H9 (cell line): ENCODE measurements around the gene SIN3A. TPM values are rescaled to one million over a fixed set of nuclear protein-coding genes. Genes with fewer than 3 reads are reported as not detected.

Source experiments
- DNase-seq: peaks from one replicate; pipeline ENCODE4 v3.0.0-alpha.2; 2017
- H2AFZ ChIP-seq: one replicate; pipeline ENCODE4 v1.6.1; 2013; ENCODE audit warnings: mild to moderate bottlenecking, low read length, control low read depth, moderate library complexity
- H2AK5ac ChIP-seq: 2 replicates; pipeline ENCODE4 v1.6.1; 2013; ENCODE audit warnings: low read length, control low read depth, mixed read lengths; ENCODE audit not compliant: insufficient read length
- H2BK120ac ChIP-seq: one replicate; pipeline ENCODE4 v1.6.1; 2013; ENCODE audit warnings: low read depth, mild to moderate bottlenecking, low read length, control low read depth, inconsistent platforms; ENCODE audit not compliant: poor library complexity, severe bottlenecking
- H2BK12ac ChIP-seq: 2 replicates; pipeline ENCODE4 v1.6.1; 2013; ENCODE audit warnings: low read length, control low read depth, mixed read lengths, low read depth; ENCODE audit not compliant: insufficient read length
- H2BK15ac ChIP-seq: 2 replicates; pipeline ENCODE4 v1.6.1; 2013; ENCODE audit warnings: low read depth, low read length, control low read depth
- H2BK20ac ChIP-seq: one replicate; pipeline ENCODE4 v1.6.1; 2013; ENCODE audit warnings: low read depth, mild to moderate bottlenecking, low read length, control low read depth, inconsistent platforms; ENCODE audit not compliant: poor library complexity, severe bottlenecking
- H2BK5ac ChIP-seq: 2 replicates; pipeline ENCODE4 v1.6.1; 2013; ENCODE audit warnings: low read length, control low read depth, mixed read lengths; ENCODE audit not compliant: insufficient read length
- H3K14ac ChIP-seq: 2 replicates; pipeline ENCODE4 v1.6.1; 2013; ENCODE audit warnings: low read length, control low read depth; ENCODE audit not compliant: insufficient read depth
- H3K18ac ChIP-seq: 2 replicates; pipeline ENCODE4 v1.6.1; 2013; ENCODE audit warnings: low read depth, mild to moderate bottlenecking, mixed read lengths, low read length, control low read depth; ENCODE audit not compliant: insufficient read length
- H3K23ac ChIP-seq: 2 replicates; pipeline ENCODE4 v1.6.1; 2013; ENCODE audit warnings: low read length, control low read depth, mixed read lengths, low read depth; ENCODE audit not compliant: insufficient read length
- H3K23me2 ChIP-seq: 2 replicates; pipeline ENCODE4 v1.6.1; 2013; ENCODE audit warnings: low read depth, mild to moderate bottlenecking, mixed read lengths, low read length, control low read depth; ENCODE audit not compliant: insufficient read length, poor library complexity, severe bottlenecking
- H3K27ac ChIP-seq: 2 replicates; pipeline ENCODE4 v1.5.1; 2013; ENCODE audit warnings: low read length, control low read depth, mixed read lengths, low read depth; ENCODE audit not compliant: insufficient read length
- H3K27me3 ChIP-seq: 2 replicates; pipeline ENCODE4 v1.6.1; 2013; ENCODE audit warnings: low read length, control low read depth, inconsistent platforms; ENCODE audit not compliant: insufficient read depth
- H3K4ac ChIP-seq: 2 replicates; pipeline ENCODE4 v1.6.1; 2013; ENCODE audit warnings: low read depth, mild to moderate bottlenecking, control low read depth, inconsistent platforms, low read length, moderate library complexity
- H3K4me1 ChIP-seq: 2 replicates; pipeline ENCODE4 v1.6.1; 2013; ENCODE audit warnings: low read length, control low read depth, inconsistent platforms; ENCODE audit not compliant: insufficient read depth
- H3K4me2 ChIP-seq: 2 replicates; pipeline ENCODE4 v1.6.1; 2013; ENCODE audit warnings: low read length, control low read depth, mixed read lengths; ENCODE audit not compliant: insufficient read length, insufficient read depth
- H3K56ac ChIP-seq: 2 replicates; pipeline ENCODE4 v1.6.1; 2013; ENCODE audit warnings: low read depth, mild to moderate bottlenecking, mixed read lengths, low read length, control low read depth; ENCODE audit not compliant: insufficient read length
- H3K79me1 ChIP-seq: 2 replicates; pipeline ENCODE4 v1.6.1; 2013; ENCODE audit warnings: low read depth, mild to moderate bottlenecking, moderate library complexity, low read length, control low read depth, inconsistent platforms; ENCODE audit not compliant: insufficient read depth, poor library complexity, severe bottlenecking
- H3K79me2 ChIP-seq: 2 replicates; pipeline ENCODE4 v1.6.1; 2013; ENCODE audit warnings: low read length, control low read depth, inconsistent platforms; ENCODE audit not compliant: insufficient read depth
- H3K9ac ChIP-seq: 2 replicates; pipeline ENCODE4 v1.6.1; 2013; ENCODE audit warnings: low read length, control low read depth, mixed read lengths; ENCODE audit not compliant: insufficient read length; ENCODE audit errors: extremely low read depth
- H3K9me3 ChIP-seq: one replicate; pipeline ENCODE4 v1.6.1; 2013; ENCODE audit warnings: low read depth, low read length, inconsistent platforms; ENCODE audit not compliant: control insufficient read depth
- H3T11ph ChIP-seq: one replicate; pipeline ENCODE4 v1.6.1; 2013; ENCODE audit warnings: mild to moderate bottlenecking, low read length, control low read depth, inconsistent platforms
- H4K20me1 ChIP-seq: one replicate; pipeline ENCODE4 v1.6.1; 2013; ENCODE audit not compliant: control insufficient read depth, insufficient read length, insufficient read depth
- H4K5ac ChIP-seq: 2 replicates; pipeline ENCODE4 v1.6.1; 2013; ENCODE audit warnings: low read depth, mild to moderate bottlenecking, mixed read lengths, low read length, control low read depth; ENCODE audit not compliant: insufficient read length
- H4K8ac ChIP-seq: replicated peaks from 2 replicates; pipeline ENCODE4 v1.6.1; 2013; ENCODE audit warnings: low read length, control low read depth, mixed read lengths, low read depth; ENCODE audit not compliant: insufficient read length
- H4K91ac ChIP-seq: 2 replicates; pipeline ENCODE4 v1.6.1; 2013; ENCODE audit warnings: low read depth, mild to moderate bottlenecking, moderate library complexity, mixed read lengths, low read length, control low read depth; ENCODE audit not compliant: insufficient read length
- H3K27ac Mint-ChIP-seq, 3 experiments: 2 replicates in 2 of 3; 3 replicates in 1 of 3; pipeline ENCODE4 v1.8.0; 2020 to 2021; ENCODE audit warnings: mixed read lengths in 3 of 3, mild to moderate bottlenecking in 1 of 3, moderate library complexity in 1 of 3
- H3K27me3 Mint-ChIP-seq: 2 replicates; pipeline ENCODE4 v1.8.0; 2021; ENCODE audit warnings: low read depth, mild to moderate bottlenecking, moderate library complexity, mixed read lengths
- H3K36me3 Mint-ChIP-seq, 3 experiments: 2 replicates in 2 of 3; 3 replicates in 1 of 3; pipeline ENCODE4 v1.8.0; 2020 to 2021; ENCODE audit warnings: low read depth in 3 of 3, mixed read lengths in 3 of 3; ENCODE audit not compliant: insufficient read depth in 1 of 3
- H3K4me1 Mint-ChIP-seq, 2 experiments: 2 replicates each; pipeline ENCODE4 v1.8.0; 2020; ENCODE audit warnings: mixed read lengths in 2 of 2
- H3K4me3 Mint-ChIP-seq, 2 experiments: 2 replicates in 1 of 2; 3 replicates in 1 of 2; pipeline ENCODE4 v1.8.0; 2020 to 2021; ENCODE audit warnings: mild to moderate bottlenecking in 2 of 2, mixed read lengths in 2 of 2, moderate library complexity in 1 of 2
- H3K9me3 Mint-ChIP-seq, 2 experiments: 2 replicates in 1 of 2; 3 replicates in 1 of 2; pipeline ENCODE4 v1.8.0; 2020; ENCODE audit warnings: mild to moderate bottlenecking in 2 of 2, mixed read lengths in 2 of 2, moderate library complexity in 1 of 2
- whole genome bisulfite sequencing: extraction: QIAGEN DNeasy Blood & Tissue Kit; methylation state at CpG from one replicate; pipeline ENCODE4 v1.1.7; 2013; ENCODE audit warnings: missing lambda C conversion rate, low lambda C conversion rate, mixed read lengths; ENCODE audit not compliant: insufficient read length; ENCODE audit errors: extremely low coverage; 5-methylcytosine and 5-hydroxymethylcytosine counted together
- total RNA-seq: library from RNA; stranded (reverse); gene quantifications from 2 replicates; pipeline ENCODE4 v1.2.1, GENCODE V29; 2021
- TF ChIP-seq, protein P1 (sequence below): fragments of 200-600 bp; sonication (generic); conservative IDR thresholded peaks from 3 replicates; pipeline ENCODE4 v1.8.0; 2021; ENCODE audit warnings: antibody characterized with exemption, mild to moderate bottlenecking

SIN3A gene
- total RNA-seq, 1 experiment from 2014 or later, result 102 TPM

DNA sequence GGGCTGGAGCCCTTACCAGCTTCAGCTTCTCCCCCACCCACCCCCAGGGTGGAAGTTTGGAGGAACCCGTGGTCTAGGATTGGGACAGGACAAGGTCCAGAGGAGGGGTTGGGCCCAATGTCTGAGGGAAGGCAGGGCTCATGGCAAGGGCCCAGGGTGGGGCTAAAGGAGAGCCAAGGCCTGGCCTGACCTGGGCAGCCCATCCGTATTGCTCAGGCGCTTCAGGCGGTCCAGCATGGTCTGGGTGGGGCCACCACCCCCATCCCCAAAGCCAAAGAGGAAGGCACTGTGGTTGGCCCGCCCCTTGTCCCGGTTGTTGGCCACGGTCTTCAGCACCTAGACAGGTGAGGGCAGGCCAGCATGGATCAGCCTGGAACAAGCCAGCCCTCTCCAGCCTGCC is 90.6 kb downstream of the SIN3A start:
- Histone ChIP-seq H3K56ac (no peak overlapping the region), H3K4me1 (no peaks in the 10 kb centered on the region), H3K4me2 (no peak overlapping the region), H2BK12ac (no peak overlapping the region), H4K5ac (no peak overlapping the region), H2BK15ac (no peak overlapping the region), H3K79me2 (no peaks in the 10 kb centered on the region), H4K20me1 (no peaks in the 10 kb centered on the region), H2BK5ac (no peak overlapping the region), H3K4ac (no peak overlapping the region), H4K91ac (no peak overlapping the region), H3K9me3 (no peaks in the 10 kb centered on the region), H3K27ac (no peak overlapping the region), H2AFZ (no peak overlapping the region), H3K23ac (no peak overlapping the region), H3K18ac (no peak overlapping the region), H3K79me1 (no peaks in the 10 kb centered on the region), H2BK20ac (no peak overlapping the region), H3K23me2 (no peaks in the 10 kb centered on the region), H3K14ac (no peak overlapping the region), H3K9ac (no peak overlapping the region), H4K8ac (no peak overlapping the region), H2AK5ac (no peak overlapping the region), H3T11ph (no peak overlapping the region), H3K27me3 (no peaks in the 10 kb centered on the region), H2BK120ac (no peak overlapping the region)
- H3K4me3 Mint-ChIP-seq, result no peak overlapping the region
- no CpG with 5 or more reads among the region's 7 CpGs for WGBS
- H3K36me3 Mint-ChIP-seq, result peaks cover 10 to 43% (median 40%) of the 10 kb centered on the region in 3 experiments; a peak in 6 of 7 replicates
- H3K9me3 Mint-ChIP-seq, result no peaks in the 10 kb centered on the region
- no peaks in the 10 kb centered on the region; a peak in 1 of 4 replicates for H3K4me1 Mint-ChIP-seq
- no peak for DNase-seq
- TF ChIP-seq, protein P1, sequence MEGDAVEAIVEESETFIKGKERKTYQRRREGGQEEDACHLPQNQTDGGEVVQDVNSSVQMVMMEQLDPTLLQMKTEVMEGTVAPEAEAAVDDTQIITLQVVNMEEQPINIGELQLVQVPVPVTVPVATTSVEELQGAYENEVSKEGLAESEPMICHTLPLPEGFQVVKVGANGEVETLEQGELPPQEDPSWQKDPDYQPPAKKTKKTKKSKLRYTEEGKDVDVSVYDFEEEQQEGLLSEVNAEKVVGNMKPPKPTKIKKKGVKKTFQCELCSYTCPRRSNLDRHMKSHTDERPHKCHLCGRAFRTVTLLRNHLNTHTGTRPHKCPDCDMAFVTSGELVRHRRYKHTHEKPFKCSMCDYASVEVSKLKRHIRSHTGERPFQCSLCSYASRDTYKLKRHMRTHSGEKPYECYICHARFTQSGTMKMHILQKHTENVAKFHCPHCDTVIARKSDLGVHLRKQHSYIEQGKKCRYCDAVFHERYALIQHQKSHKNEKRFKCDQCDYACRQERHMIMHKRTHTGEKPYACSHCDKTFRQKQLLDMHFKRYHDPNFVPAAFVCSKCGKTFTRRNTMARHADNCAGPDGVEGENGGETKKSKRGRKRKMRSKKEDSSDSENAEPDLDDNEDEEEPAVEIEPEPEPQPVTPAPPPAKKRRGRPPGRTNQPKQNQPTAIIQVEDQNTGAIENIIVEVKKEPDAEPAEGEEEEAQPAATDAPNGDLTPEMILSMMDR, result no peak
- no peak overlapping the region for H3K27ac Mint-ChIP-seq
- peaks cover 1% of the 10 kb centered on the region; the same call in 1 of the 2 replicates for H3K27me3 Mint-ChIP-seq
